HepG2 (cell line): ENCODE results near the gene LZTS2. TPM values are rescaled to one million over a fixed set of nuclear protein-coding genes. Genes with fewer than 3 reads are reported as not detected.

Source experiments
- ATF1 ChIP-seq: IDR thresholded peaks from 2 replicates; pipeline ENCODE4 v1.6.1; 2016; ENCODE audit warnings: mild to moderate bottlenecking, control low read depth
- CAMTA2 ChIP-seq: sonication (generic); formaldehyde crosslinking; IDR thresholded peaks from 2 replicates; pipeline ENCODE4 v1.4.0; 2020; ENCODE audit warnings: mild to moderate bottlenecking, missing genetic modification reagents, borderline replicate concordance
- HBP1 ChIP-seq: IDR thresholded peaks from 2 replicates; pipeline ENCODE4 v1.6.1; 2016; ENCODE audit warnings: low read depth, control low read depth
- KAT8 ChIP-seq: IDR thresholded peaks from 2 replicates; pipeline ENCODE4 v1.6.1; 2016; ENCODE audit warnings: missing genetic modification reagents, missing compliant biosample characterization
- KLF15 ChIP-seq: sonication (generic); formaldehyde crosslinking; IDR thresholded peaks from 2 replicates; pipeline ENCODE4 v1.8.1; 2023; ENCODE audit warnings: borderline replicate concordance, mild to moderate bottlenecking, inconsistent platforms, missing genetic modification reagents, mixed read lengths
- KLF9 ChIP-seq: IDR thresholded peaks from 2 replicates; pipeline ENCODE4 v1.6.1; 2016; ENCODE audit warnings: low read depth
- MEF2D ChIP-seq: sonication (generic); formaldehyde crosslinking; IDR thresholded peaks from 2 replicates; pipeline ENCODE4 v1.5.1; 2020; ENCODE audit warnings: mild to moderate bottlenecking, missing genetic modification reagents
- MIER2 ChIP-seq: IDR thresholded peaks from 2 replicates; pipeline ENCODE4 v1.6.1; 2016; ENCODE audit warnings: missing biosample characterization, missing genetic modification reagents
- NFYC ChIP-seq: IDR thresholded peaks from 2 replicates; pipeline ENCODE4 v1.6.1; 2016; ENCODE audit warnings: missing genetic modification reagents, missing compliant biosample characterization
- RBAK ChIP-seq: sonication (generic); formaldehyde crosslinking; IDR thresholded peaks from 2 replicates; pipeline ENCODE4 v1.5.1; 2020; ENCODE audit warnings: mild to moderate bottlenecking, missing genetic modification reagents
- RBFOX2 ChIP-seq: fragments of 200-400 bp; formaldehyde crosslinking; IDR thresholded peaks from 2 replicates; pipeline ENCODE4 v1.6.1; 2017; ENCODE audit warnings: low read depth, mild to moderate bottlenecking, low read length
- RFXANK ChIP-seq: IDR thresholded peaks from 2 replicates; pipeline ENCODE4 v1.6.1; 2016
- TCF7 ChIP-seq: sonication (generic); IDR thresholded peaks from 2 replicates; pipeline ENCODE4 v1.6.1; 2016; ENCODE audit warnings: antibody characterized with exemption, low read depth
- TMF1 ChIP-seq: sonication (generic); formaldehyde crosslinking; IDR thresholded peaks from 2 replicates; pipeline ENCODE4 v1.8.1; 2022; ENCODE audit warnings: low read depth, missing genetic modification reagents
- U2AF1 ChIP-seq: fragments of 200-400 bp; formaldehyde crosslinking; optimal IDR thresholded peaks from 2 replicates; pipeline ENCODE3; 2017; ENCODE audit warnings: mild to moderate bottlenecking, low read depth, low read length
- ZBTB1 ChIP-seq: sonication (generic); formaldehyde crosslinking; IDR thresholded peaks from 2 replicates; pipeline ENCODE4 v1.4.0; 2020; ENCODE audit warnings: missing genetic modification reagents, borderline replicate concordance
- ZKSCAN8 ChIP-seq: IDR thresholded peaks from 2 replicates; pipeline ENCODE4 v1.6.1; 2016; ENCODE audit warnings: borderline replicate concordance, missing genetic modification reagents, missing compliant biosample characterization
- ZNF10 ChIP-seq: sonication (generic); formaldehyde crosslinking; IDR thresholded peaks from 2 replicates; pipeline ENCODE4 v1.4.0; 2020; ENCODE audit warnings: mild to moderate bottlenecking, low read depth, missing genetic modification reagents, borderline replicate concordance
- ZNF17 ChIP-seq: sonication (generic); formaldehyde crosslinking; IDR thresholded peaks from 2 replicates; pipeline ENCODE4 v1.5.0; 2020; ENCODE audit warnings: mild to moderate bottlenecking, missing genetic modification reagents
- ZNF530 ChIP-seq: sonication (generic); formaldehyde crosslinking; IDR thresholded peaks from 2 replicates; pipeline ENCODE4 v1.5.0; 2020; ENCODE audit warnings: low read depth, mild to moderate bottlenecking, missing genetic modification reagents
- ZNF547 ChIP-seq: sonication (generic); formaldehyde crosslinking; IDR thresholded peaks from 2 replicates; pipeline ENCODE4 v1.5.1; 2020; ENCODE audit warnings: mild to moderate bottlenecking, missing genetic modification reagents
- ZNF670 ChIP-seq: sonication (generic); formaldehyde crosslinking; IDR thresholded peaks from 2 replicates; pipeline ENCODE4 v1.8.0; 2022; ENCODE audit warnings: mild to moderate bottlenecking, missing genetic modification reagents, borderline replicate concordance
- ZNF713 ChIP-seq: sonication (generic); formaldehyde crosslinking; IDR thresholded peaks from 2 replicates; pipeline ENCODE4 v1.4.0; 2020; ENCODE audit warnings: mild to moderate bottlenecking, missing genetic modification reagents
- ZNF891 ChIP-seq: sonication (generic); formaldehyde crosslinking; IDR thresholded peaks from 2 replicates; pipeline ENCODE4 v1.5.0; 2020; ENCODE audit warnings: mild to moderate bottlenecking, missing genetic modification reagents
- polyA plus RNA-seq, 8 experiments: library from polyadenylated mRNA; depleted of rRNA in 3 of 8; stranded (reverse) in 7 of 8; unstranded in 1 of 8; fragments of >200 nt; fragmentation: Illumina TruSeq in 4 of 8; extraction: Trizol in 4 of 8; gene quantifications; 2 replicates each; pipeline versions ENCODE4 v1.2.1 to v1.2.3, GENCODE V29; 2011 to 2016; ENCODE audit warnings: low read depth in 4 of 8, missing spikeins in 1 of 8, mixed read lengths in 1 of 8; ENCODE audit not compliant: insufficient read depth in 1 of 8
- total RNA-seq, 5 experiments: library from RNA; depleted of rRNA; stranded (reverse); fragments of >200 nt; fragmentation: Illumina TruSeq; extraction: Trizol; gene quantifications; 2 replicates each; pipeline ENCODE4 v1.2.3, GENCODE V29; 2016; ENCODE audit warnings: low read depth in 1 of 5
- TF ChIP-seq, protein P1 (sequence below): sonication (generic); formaldehyde crosslinking; IDR thresholded peaks from 2 replicates; pipeline ENCODE4 v1.8.0; 2022; ENCODE audit warnings: missing genetic modification reagents, mild to moderate bottlenecking, inconsistent platforms, borderline replicate concordance
- TF ChIP-seq, protein P2 (sequence below): conservative IDR thresholded peaks from 2 replicates; pipeline ENCODE4 v1.6.1; 2018; ENCODE audit warnings: missing genetic modification reagents
- TF ChIP-seq, protein P3 (sequence below): sonication (generic); formaldehyde crosslinking; conservative IDR thresholded peaks from 2 replicates; pipeline ENCODE4 v1.8.0; 2022; ENCODE audit warnings: missing genetic modification reagents

The LZTS2 gene
- total and polyA plus RNA-seq, 2 of the 13 experiments (the other 11 are each of a cell fraction or from before 2014, with no cell fraction given): 43.6 to 65.6 TPM

GRCh38 chr10:100997360-100998182, 2.0 kb upstream of the LZTS2 start (continued):
- TF ChIP-seq, protein P1, sequence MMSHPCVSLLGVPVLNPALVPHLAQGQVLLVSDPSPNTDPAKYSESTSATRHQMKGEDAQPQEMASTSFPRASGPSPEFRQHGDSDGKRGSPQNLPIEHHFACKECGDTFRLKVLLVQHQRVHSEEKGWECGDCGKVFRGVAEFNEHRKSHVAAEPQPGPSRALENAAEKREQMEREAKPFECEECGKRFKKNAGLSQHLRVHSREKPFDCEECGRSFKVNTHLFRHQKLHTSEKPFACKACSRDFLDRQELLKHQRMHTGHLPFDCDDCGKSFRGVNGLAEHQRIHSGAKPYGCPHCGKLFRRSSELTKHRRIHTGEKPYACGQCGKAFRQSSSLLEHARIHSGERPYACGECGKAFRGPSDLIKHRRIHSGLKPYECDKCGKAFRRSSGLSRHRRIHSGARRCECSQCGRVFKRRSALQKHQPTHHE: no peak
- TF ChIP-seq, protein P2, sequence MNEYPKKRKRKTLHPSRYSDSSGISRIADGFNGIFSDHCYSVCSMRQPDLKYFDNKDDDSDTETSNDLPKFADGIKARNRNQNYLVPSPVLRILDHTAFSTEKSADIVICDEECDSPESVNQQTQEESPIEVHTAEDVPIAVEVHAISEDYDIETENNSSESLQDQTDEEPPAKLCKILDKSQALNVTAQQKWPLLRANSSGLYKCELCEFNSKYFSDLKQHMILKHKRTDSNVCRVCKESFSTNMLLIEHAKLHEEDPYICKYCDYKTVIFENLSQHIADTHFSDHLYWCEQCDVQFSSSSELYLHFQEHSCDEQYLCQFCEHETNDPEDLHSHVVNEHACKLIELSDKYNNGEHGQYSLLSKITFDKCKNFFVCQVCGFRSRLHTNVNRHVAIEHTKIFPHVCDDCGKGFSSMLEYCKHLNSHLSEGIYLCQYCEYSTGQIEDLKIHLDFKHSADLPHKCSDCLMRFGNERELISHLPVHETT (CRISPR knock-in tag): peak; percentile 37; the same call in 1 of the 2 replicates
- TF ChIP-seq RBFOX2: peak; percentile 80
- TF ChIP-seq KLF15 (CRISPR knock-in tag): no peak
- TF ChIP-seq TCF7: no peak
- TF ChIP-seq ZNF530 (CRISPR knock-in tag): no peak
- TF ChIP-seq NFYC: peak; percentile 42
- TF ChIP-seq ATF1: no peak
- TF ChIP-seq MEF2D: no peak
- no peak for TF ChIP-seq RBAK (CRISPR knock-in tag)
- TF ChIP-seq MIER2: no peak
- TF ChIP-seq CAMTA2 (CRISPR knock-in tag): no peak
- TF ChIP-seq ZNF10 (CRISPR knock-in tag): no peak
- TF ChIP-seq ZNF547 (CRISPR knock-in tag): no peak; the same call in 1 of the 2 replicates
- TF ChIP-seq ZNF670 (CRISPR knock-in tag): no peak; the same call in 1 of the 2 replicates
- peak; percentile 7 for TF ChIP-seq U2AF1
- peak; percentile 18; the same call in 1 of the 2 replicates for TF ChIP-seq ZBTB1 (CRISPR knock-in tag)
- TF ChIP-seq KAT8 (CRISPR knock-in tag): peak; percentile 69; the same call in 1 of the 2 replicates
- no peak for TF ChIP-seq ZNF713
- TF ChIP-seq RFXANK (CRISPR knock-in tag): no peak
- TF ChIP-seq, protein P3, sequence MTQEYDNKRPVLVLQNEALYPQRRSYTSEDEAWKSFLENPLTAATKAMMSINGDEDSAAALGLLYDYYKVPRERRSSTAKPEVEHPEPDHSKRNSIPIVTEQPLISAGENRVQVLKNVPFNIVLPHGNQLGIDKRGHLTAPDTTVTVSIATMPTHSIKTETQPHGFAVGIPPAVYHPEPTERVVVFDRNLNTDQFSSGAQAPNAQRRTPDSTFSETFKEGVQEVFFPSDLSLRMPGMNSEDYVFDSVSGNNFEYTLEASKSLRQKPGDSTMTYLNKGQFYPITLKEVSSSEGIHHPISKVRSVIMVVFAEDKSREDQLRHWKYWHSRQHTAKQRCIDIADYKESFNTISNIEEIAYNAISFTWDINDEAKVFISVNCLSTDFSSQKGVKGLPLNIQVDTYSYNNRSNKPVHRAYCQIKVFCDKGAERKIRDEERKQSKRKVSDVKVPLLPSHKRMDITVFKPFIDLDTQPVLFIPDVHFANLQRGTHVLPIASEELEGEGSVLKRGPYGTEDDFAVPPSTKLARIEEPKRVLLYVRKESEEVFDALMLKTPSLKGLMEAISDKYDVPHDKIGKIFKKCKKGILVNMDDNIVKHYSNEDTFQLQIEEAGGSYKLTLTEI (CRISPR knock-in tag): no peak
- TF ChIP-seq KLF9: no peak
- no peak for TF ChIP-seq HBP1 (CRISPR knock-in tag)
- no peak for TF ChIP-seq ZNF17
- no peak for TF ChIP-seq TMF1 (CRISPR knock-in tag)
- no peak for TF ChIP-seq ZKSCAN8
- TF ChIP-seq ZNF891 (CRISPR knock-in tag): no peak; the same call in none of the 2 replicates
